Prostate gland (tissue), 2 donors: ENCODE results near the gene COL25A1.

Source experiments
- CTCF ChIP-seq, 4 experiments: fragments of 200-600 bp in 2 of 4; fragments of 450-650 bp in 2 of 4; sonication (generic) in 2 of 4; IDR thresholded peaks; 1 replicate in 3 of 4; 2 replicates in 1 of 4; pipeline ENCODE4 v1.5.1; 2016 to 2019; ENCODE audit warnings: antibody characterized with exemption in 4 of 4, mild to moderate bottlenecking in 2 of 4, moderate library complexity in 2 of 4
- POLR2A ChIP-seq: fragments of 450-650 bp; IDR thresholded peaks from one replicate; pipeline ENCODE4 v1.6.1; 2016; ENCODE audit warnings: antibody characterized with exemption, mild to moderate bottlenecking
- POLR2AphosphoS5 ChIP-seq: sonication (generic); formaldehyde crosslinking; IDR thresholded peaks from one replicate; pipeline ENCODE4 v1.6.1; 2017; ENCODE audit warnings: antibody characterized with exemption

- TF ChIP-seq CTCF (IDR thresholded peaks at IDR 0.05): no peak
- TF ChIP-seq POLR2A: no peak
- no peak for TF ChIP-seq POLR2AphosphoS5
These were observed 258.0 kb downstream of the COL25A1 start for GRCh38 chr4:109044431-109044830.
